Activated B cell treated with CpG ODN at 0.5 μM for 24 hours (primary cell): ENCODE data around the gene ITGA11. TPM values are rescaled to one million over a fixed set of nuclear protein-coding genes. Genes with fewer than 3 reads are reported as not detected.

Experiments used
- ATAC-seq: fragments of 200-7000 bp; cut with Tn5 transposase; one replicate; pipeline ENCODE4 v1.10.0; 2021; ENCODE audit warnings: low read depth, mild to moderate bottlenecking, moderate library complexity
- CTCF ChIA-PET: fragments of 350-600 bp; sonication (Branson Sonifier 250); formaldehyde crosslinking; loops from one replicate; lab custom pipeline; 2021; ENCODE audit warnings: antibody characterized with exemption; lab: Charles Lee
- POLR2A ChIA-PET: fragments of 350-600 bp; sonication (Branson Sonifier 250); formaldehyde crosslinking; loops from one replicate; lab custom pipeline; 2021; ENCODE audit warnings: antibody characterized with exemption; lab: Charles Lee
- DNase-seq: peaks from one replicate; pipeline ENCODE4 v3.0.0; 2022
- H3K27ac Mint-ChIP-seq: one replicate; pipeline ENCODE4 v1.8.0; 2020; ENCODE audit warnings: mixed read lengths
- H3K27me3 Mint-ChIP-seq: one replicate; pipeline ENCODE4 v1.8.0; 2021; ENCODE audit warnings: mixed read lengths
- H3K36me3 Mint-ChIP-seq: one replicate; pipeline ENCODE4 v1.8.0; 2021; ENCODE audit warnings: low read depth, mixed read lengths
- H3K4me1 Mint-ChIP-seq: one replicate; pipeline ENCODE4 v1.8.0; 2021; ENCODE audit warnings: mixed read lengths
- H3K4me3 Mint-ChIP-seq: one replicate; pipeline ENCODE4 v1.8.0; 2020; ENCODE audit warnings: mild to moderate bottlenecking, mixed read lengths
- H3K9me3 Mint-ChIP-seq: one replicate; pipeline ENCODE4 v1.8.0; 2020; ENCODE audit warnings: mixed read lengths
- intact Hi-C: fragments of 100-400 bp; cut with micrococcal nuclease; formaldehyde crosslinking; loops from one replicate; pipeline ENCODE4 v1.15.1; 2024
- total RNA-seq: library from RNA; stranded (reverse); gene quantifications from 2 replicates; pipeline ENCODE4 v1.2.3, GENCODE V29; 2022
- TF ChIP-seq, protein P1 (sequence below): fragments of 200-600 bp; IDR thresholded peaks from one replicate; pipeline ENCODE4 v1.8.0; 2022; ENCODE audit warnings: antibody characterized with exemption, mild to moderate bottlenecking

Gene ITGA11
- total RNA-seq, 1 donor from 2014 or later, result not detected

DNA sequence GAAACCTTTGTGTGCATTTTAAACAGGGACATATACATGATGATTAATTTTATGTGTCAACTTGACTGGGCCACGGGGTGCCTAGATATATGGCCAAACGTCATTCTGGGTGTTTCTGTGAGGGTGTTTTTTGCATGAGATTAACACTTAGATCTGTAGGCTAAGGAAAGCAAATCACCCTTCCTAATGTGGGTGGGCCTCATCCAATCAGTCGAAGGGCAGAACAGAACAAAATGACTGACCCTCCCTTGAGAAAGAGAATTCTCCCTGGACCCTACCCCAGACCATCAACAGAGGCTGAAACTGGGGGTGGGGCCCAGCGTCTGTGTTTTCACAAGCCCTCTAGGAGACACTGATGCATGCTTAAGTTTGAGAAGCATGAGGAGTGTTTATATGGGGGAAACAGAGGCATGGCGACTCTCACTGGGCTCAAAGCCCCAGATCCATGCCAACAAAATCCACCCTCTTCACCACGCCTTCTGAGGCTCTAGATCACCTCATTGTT, 56.2 kb downstream of the ITGA11 start:
- no peak for DNase-seq
- H3K4me3 Mint-ChIP-seq, result no peak overlapping the region
- intact Hi-C loops, result no loop called here
- H3K36me3 Mint-ChIP-seq, result no peaks in the 10 kb centered on the region
- H3K27ac Mint-ChIP-seq, result no peak overlapping the region
- ATAC-seq, result no peak
- CTCF ChIA-PET, result no interaction called here
- no peaks in the 10 kb centered on the region for H3K27me3 Mint-ChIP-seq
- peaks cover 8% of the 10 kb centered on the region for H3K4me1 Mint-ChIP-seq
- POLR2A ChIA-PET, result no interaction called here
- no peaks in the 10 kb centered on the region for H3K9me3 Mint-ChIP-seq
- TF ChIP-seq, protein P1, sequence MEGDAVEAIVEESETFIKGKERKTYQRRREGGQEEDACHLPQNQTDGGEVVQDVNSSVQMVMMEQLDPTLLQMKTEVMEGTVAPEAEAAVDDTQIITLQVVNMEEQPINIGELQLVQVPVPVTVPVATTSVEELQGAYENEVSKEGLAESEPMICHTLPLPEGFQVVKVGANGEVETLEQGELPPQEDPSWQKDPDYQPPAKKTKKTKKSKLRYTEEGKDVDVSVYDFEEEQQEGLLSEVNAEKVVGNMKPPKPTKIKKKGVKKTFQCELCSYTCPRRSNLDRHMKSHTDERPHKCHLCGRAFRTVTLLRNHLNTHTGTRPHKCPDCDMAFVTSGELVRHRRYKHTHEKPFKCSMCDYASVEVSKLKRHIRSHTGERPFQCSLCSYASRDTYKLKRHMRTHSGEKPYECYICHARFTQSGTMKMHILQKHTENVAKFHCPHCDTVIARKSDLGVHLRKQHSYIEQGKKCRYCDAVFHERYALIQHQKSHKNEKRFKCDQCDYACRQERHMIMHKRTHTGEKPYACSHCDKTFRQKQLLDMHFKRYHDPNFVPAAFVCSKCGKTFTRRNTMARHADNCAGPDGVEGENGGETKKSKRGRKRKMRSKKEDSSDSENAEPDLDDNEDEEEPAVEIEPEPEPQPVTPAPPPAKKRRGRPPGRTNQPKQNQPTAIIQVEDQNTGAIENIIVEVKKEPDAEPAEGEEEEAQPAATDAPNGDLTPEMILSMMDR, result no peak

DNA sequence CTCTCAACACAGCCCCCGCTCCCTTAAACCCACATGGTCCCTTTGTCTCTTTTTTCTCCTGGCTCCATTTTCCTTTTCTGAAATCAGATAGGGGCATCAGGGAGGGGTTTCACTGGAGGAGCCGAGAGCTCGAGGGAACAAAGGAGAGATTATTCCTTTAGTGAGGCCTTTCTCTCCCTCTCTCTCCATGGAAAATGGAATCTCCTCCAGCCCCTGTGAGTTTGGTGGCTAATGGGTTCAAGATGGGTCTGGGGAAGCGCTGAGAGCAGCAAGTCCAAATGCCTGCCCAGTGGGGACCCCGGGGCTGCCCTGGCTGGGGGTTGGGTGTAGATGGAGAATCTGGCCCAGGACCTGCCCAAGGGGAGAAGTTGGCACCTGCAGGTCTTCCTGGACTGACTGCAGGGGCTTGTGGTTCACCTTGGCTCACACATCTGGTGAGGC, 56.8 kb downstream of the ITGA11 start:
- DNase-seq (no peak), ATAC-seq (no peak)
- Mint-ChIP-seq H3K27me3 (no peaks in the 10 kb centered on the region), H3K9me3 (no peaks in the 10 kb centered on the region), H3K36me3 (no peaks in the 10 kb centered on the region), H3K27ac (no peak overlapping the region), H3K4me3 (no peak overlapping the region), H3K4me1 (peaks cover 8% of the 10 kb centered on the region)
- ChIA-PET CTCF (no interaction called here), POLR2A (no interaction called here)
- TF ChIP-seq, protein P1, result no peak
- intact Hi-C loops, result no loop called here

DNA sequence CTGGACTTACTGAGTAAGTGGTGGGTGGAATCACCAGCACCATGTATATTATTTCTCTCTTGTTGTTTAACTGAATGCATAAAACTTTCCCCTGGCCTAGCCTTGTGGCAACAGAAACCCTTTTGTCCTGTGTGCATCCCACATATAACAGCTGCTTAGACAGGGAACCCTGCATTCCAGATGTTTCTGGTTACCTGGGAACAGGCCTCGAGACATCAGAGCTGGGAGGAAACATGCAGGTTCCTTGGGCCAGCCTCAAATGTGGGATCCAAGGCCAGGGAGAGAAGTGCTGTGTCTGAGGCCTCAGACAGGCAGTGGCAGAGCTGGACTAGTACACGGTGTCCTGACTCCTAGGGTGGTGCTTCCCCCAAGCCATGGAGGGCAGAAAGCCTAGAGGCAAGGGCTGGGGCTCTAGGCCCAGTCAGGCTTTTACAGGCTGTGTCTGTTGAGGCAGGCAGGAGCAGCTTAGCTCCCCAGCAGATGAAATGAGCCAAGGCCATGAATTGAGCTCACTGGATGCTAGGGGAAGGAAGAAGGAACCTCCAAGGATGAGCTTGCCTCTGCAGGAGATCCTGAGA, 57.7 kb downstream of the ITGA11 start:
- POLR2A ChIA-PET, result no interaction called here
- peaks cover 3% of the 10 kb centered on the region for H3K27me3 Mint-ChIP-seq
- H3K36me3 Mint-ChIP-seq, result no peaks in the 10 kb centered on the region
- H3K27ac Mint-ChIP-seq, result no peak overlapping the region
- CTCF ChIA-PET, result no interaction called here
- H3K9me3 Mint-ChIP-seq, result no peaks in the 10 kb centered on the region
- TF ChIP-seq, protein P1, result no peak
- intact Hi-C loops, result no loop called here
- no peak overlapping the region for H3K4me3 Mint-ChIP-seq
- no peak for DNase-seq
- no peak for ATAC-seq
- H3K4me1 Mint-ChIP-seq, result peaks cover 3% of the 10 kb centered on the region

DNA sequence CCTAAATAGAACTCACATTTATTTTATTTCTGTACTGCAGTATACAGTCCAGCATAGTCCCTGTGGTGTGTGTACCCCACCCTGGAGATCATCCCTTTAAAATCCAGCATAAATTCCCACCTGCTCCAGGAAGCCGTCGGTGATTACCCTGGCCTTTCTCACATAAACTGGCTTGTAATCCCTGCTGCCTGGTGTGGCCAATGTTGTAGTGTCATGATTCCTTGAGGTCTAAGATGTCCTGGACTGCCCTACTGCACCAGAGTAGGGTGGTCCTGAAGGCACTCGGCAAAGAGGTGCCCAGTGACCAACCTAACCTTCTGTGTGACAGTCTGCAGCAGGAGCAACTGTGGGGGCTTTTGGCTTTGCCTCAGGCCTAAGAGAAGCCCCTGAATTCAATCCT, 58.9 kb downstream of the ITGA11 start:
- Mint-ChIP-seq H3K4me3 (no peak overlapping the region), H3K36me3 (no peaks in the 10 kb centered on the region), H3K27me3 (peaks cover 7% of the 10 kb centered on the region), H3K9me3 (no peaks in the 10 kb centered on the region), H3K27ac (no peak overlapping the region), H3K4me1 (no peaks in the 10 kb centered on the region)
- POLR2A ChIA-PET, result no interaction called here
- intact Hi-C loops, result no loop called here
- TF ChIP-seq, protein P1, result no peak
- CTCF ChIA-PET, result no interaction called here
- ATAC-seq (no peak), DNase-seq (no peak)

DNA sequence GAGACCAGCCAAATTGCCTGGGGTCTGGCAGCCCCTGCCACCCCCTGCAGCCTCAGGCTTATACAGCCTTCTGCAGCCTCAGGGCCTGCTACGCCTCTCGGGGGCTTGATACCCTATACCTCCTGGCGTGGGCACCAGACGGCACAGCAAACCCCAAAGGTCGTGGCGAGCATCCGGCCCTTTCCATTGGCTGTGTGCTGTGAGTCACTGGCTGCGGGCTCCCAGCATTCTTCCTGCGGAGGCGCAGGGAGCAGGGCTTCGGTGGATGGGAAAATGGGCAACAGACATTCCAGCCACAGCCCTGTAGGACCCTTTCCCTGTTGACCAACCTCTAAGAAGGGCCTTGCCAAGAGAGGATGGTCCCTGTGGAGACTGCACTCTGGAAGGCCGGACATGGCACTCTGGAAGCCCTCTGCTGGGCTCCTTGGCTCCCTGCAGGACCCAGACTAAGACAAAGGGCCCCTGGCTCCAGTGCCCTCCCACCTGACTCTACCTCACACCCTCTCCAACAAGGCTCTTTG, 59.6 kb downstream of the ITGA11 start:
- ChIA-PET CTCF (no interaction called here), POLR2A (no interaction called here)
- DNase-seq (no peak), ATAC-seq (no peak)
- Mint-ChIP-seq H3K27ac (no peak overlapping the region), H3K4me1 (no peaks in the 10 kb centered on the region), H3K9me3 (no peaks in the 10 kb centered on the region), H3K36me3 (no peaks in the 10 kb centered on the region), H3K4me3 (no peak overlapping the region), H3K27me3 (peaks cover 10% of the 10 kb centered on the region)
- TF ChIP-seq, protein P1, result no peak
- intact Hi-C loops, result no loop called here
